OCI-LY1 (cell line): ENCODE measurements around the gene FBXW2.

Experiments used
- H2AFZ ChIP-seq: fragments of 200-600 bp; sonication (generic), shearing (Covaris generic); 2 replicates; pipeline ENCODE4 v1.6.0; 2014; ENCODE audit warnings: antibody characterized with exemption, mild to moderate bottlenecking, low read length
- H3F3A ChIP-seq: fragments of 200-600 bp; sonication (generic), shearing (Covaris generic); 2 replicates; pipeline ENCODE4 v1.6.0; 2014; ENCODE audit warnings: mild to moderate bottlenecking, antibody characterized with exemption, low read length, moderate library complexity; ENCODE audit not compliant: insufficient read depth
- H3K27ac ChIP-seq: fragments of 200-600 bp; sonication (generic); 2 replicates; pipeline ENCODE4 v1.5.1; 2014; ENCODE audit warnings: low read length, mixed run types, mild to moderate bottlenecking, low read depth; ENCODE audit not compliant: poor library complexity, severe bottlenecking
- H3K27me3 ChIP-seq: fragments of 200-600 bp; sonication (generic); 2 replicates; pipeline ENCODE4 v1.6.0; 2014; ENCODE audit warnings: antibody characterized with exemption, mild to moderate bottlenecking, low read length, moderate library complexity; ENCODE audit not compliant: insufficient read depth
- H3K36me3 ChIP-seq: fragments of 200-600 bp; sonication (generic); 2 replicates; pipeline ENCODE4 v1.6.1; 2014; ENCODE audit warnings: mild to moderate bottlenecking, antibody characterized with exemption, low read length, moderate library complexity, mixed read lengths; ENCODE audit not compliant: insufficient read depth
- H3K4me1 ChIP-seq: fragments of 200-600 bp; sonication (generic); 2 replicates; pipeline ENCODE4 v1.5.1; 2014; ENCODE audit warnings: mild to moderate bottlenecking, low read length, moderate library complexity; ENCODE audit not compliant: insufficient read depth, severe bottlenecking
- H3K4me2 ChIP-seq: fragments of 200-600 bp; sonication (generic), shearing (Covaris generic); 2 replicates; pipeline ENCODE4 v1.6.1; 2014; ENCODE audit warnings: low read length
- H3K4me3 ChIP-seq: fragments of 200-600 bp; sonication (generic); 2 replicates; pipeline ENCODE4 v1.5.1; 2014; ENCODE audit warnings: low read length, low read depth, mild to moderate bottlenecking, mixed read lengths; ENCODE audit not compliant: poor library complexity, severe bottlenecking
- H3K79me2 ChIP-seq: fragments of 200-600 bp; shearing (Covaris generic); 2 replicates; pipeline ENCODE4 v1.6.1; 2016; ENCODE audit warnings: mixed run types, low read length, mixed read lengths; ENCODE audit not compliant: insufficient read depth
- H3K9ac ChIP-seq: fragments of 200-600 bp; sonication (generic), shearing (Covaris generic); 2 replicates; pipeline ENCODE4 v1.6.1; 2014; ENCODE audit warnings: mild to moderate bottlenecking, low read length, mixed read lengths
- H3K9me2 ChIP-seq: fragments of 200-600 bp; sonication (generic), shearing (Covaris generic); 2 replicates; pipeline ENCODE4 v1.6.1; 2014; ENCODE audit warnings: low read depth, mild to moderate bottlenecking, low read length, mixed read lengths
- H3K9me3 ChIP-seq: fragments of 200-600 bp; shearing (Covaris generic); 2 replicates; pipeline ENCODE4 v1.6.1; 2014; ENCODE audit warnings: low read length, mixed read lengths
- H4K20me1 ChIP-seq: fragments of 200-600 bp; sonication (generic), shearing (Covaris generic); 2 replicates; pipeline ENCODE4 v1.6.0; 2016; ENCODE audit warnings: mild to moderate bottlenecking, low read length; ENCODE audit not compliant: insufficient read depth
- EZH2 ChIP-seq: fragments of 200-600 bp; sonication (generic), shearing (Covaris generic); IDR thresholded peaks from 2 replicates; pipeline ENCODE4 v1.8.0; 2017; ENCODE audit warnings: borderline replicate concordance, mixed run types, mild to moderate bottlenecking, antibody characterized with exemption, low read length, moderate library complexity, mixed read lengths
- TF ChIP-seq, protein P1 (sequence below): fragments of 200-600 bp; sonication (generic), shearing (Covaris generic); IDR thresholded peaks from 2 replicates; pipeline ENCODE4 v1.5.1; 2017; ENCODE audit warnings: mild to moderate bottlenecking, antibody characterized with exemption, low read length, moderate library complexity, mixed read lengths

FBXW2 gene

DNA sequence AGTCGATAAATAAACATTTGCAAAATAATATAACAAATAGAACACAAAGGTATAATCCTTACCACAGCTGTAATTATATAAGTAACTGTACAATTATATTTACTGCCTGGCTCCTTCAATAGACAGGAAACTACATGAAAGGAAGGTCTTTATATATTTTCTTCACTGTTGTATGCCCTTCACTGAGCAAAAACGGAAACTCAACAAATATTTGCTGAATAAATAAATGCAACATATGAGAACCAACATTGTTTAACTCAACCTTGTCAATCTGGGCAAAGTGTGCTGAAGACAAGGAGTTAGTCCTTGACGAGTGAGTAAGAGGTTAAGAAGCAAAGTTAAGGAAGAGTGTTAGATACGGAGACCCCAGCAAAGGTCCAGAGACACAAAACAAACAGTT, 26.9 kb upstream of the FBXW2 start:
- no peaks in the 10 kb centered on the region for H3F3A ChIP-seq
- peaks cover 82% of the 10 kb centered on the region for H3K36me3 ChIP-seq
- no peak overlapping the region for H2AFZ ChIP-seq
- no peak overlapping the region for H3K4me2 ChIP-seq
- no peak overlapping the region for H3K9ac ChIP-seq
- no peaks in the 10 kb centered on the region for H4K20me1 ChIP-seq
- TF ChIP-seq EZH2, result no peak
- TF ChIP-seq, protein P1, sequence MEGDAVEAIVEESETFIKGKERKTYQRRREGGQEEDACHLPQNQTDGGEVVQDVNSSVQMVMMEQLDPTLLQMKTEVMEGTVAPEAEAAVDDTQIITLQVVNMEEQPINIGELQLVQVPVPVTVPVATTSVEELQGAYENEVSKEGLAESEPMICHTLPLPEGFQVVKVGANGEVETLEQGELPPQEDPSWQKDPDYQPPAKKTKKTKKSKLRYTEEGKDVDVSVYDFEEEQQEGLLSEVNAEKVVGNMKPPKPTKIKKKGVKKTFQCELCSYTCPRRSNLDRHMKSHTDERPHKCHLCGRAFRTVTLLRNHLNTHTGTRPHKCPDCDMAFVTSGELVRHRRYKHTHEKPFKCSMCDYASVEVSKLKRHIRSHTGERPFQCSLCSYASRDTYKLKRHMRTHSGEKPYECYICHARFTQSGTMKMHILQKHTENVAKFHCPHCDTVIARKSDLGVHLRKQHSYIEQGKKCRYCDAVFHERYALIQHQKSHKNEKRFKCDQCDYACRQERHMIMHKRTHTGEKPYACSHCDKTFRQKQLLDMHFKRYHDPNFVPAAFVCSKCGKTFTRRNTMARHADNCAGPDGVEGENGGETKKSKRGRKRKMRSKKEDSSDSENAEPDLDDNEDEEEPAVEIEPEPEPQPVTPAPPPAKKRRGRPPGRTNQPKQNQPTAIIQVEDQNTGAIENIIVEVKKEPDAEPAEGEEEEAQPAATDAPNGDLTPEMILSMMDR, result no peak
- no peaks in the 10 kb centered on the region for H3K9me3 ChIP-seq
- no peaks in the 10 kb centered on the region for H3K4me1 ChIP-seq
- no peaks in the 10 kb centered on the region for H3K9me2 ChIP-seq
- no peaks in the 10 kb centered on the region for H3K27me3 ChIP-seq
- H3K79me2 ChIP-seq, result no peaks in the 10 kb centered on the region
- H3K4me3 ChIP-seq, result no peak overlapping the region
- no peak overlapping the region for H3K27ac ChIP-seq

DNA sequence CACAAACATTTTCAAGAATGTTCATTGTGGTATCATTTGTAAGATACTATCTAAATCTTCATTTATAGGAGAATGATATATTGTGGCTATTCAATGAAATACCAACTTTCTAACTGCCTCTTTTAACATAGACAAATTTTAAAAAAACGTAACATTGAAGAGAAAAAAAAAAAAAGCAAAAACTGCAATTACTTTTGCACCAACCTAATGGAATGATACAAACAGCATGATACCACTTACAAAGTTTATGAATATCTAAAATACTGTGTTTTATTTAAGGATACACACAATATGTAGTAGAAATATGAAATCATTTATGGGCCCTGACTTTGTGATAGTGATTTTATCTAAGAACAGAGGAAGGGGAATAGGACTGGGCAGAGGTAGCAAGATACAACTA, 25.4 kb upstream of the FBXW2 start:
- H3K4me2 ChIP-seq, result no peak overlapping the region
- no peaks in the 10 kb centered on the region for H4K20me1 ChIP-seq
- H3K9me3 ChIP-seq, result no peaks in the 10 kb centered on the region
- H3K9ac ChIP-seq, result no peak overlapping the region
- H3K4me3 ChIP-seq, result no peak overlapping the region
- no peaks in the 10 kb centered on the region for H3K79me2 ChIP-seq
- H3K27ac ChIP-seq, result no peak overlapping the region
- peaks cover 67% of the 10 kb centered on the region for H3K36me3 ChIP-seq
- H3K9me2 ChIP-seq, result no peaks in the 10 kb centered on the region
- TF ChIP-seq EZH2, result no peak
- H3K27me3 ChIP-seq, result no peaks in the 10 kb centered on the region
- H3K4me1 ChIP-seq, result peaks cover 8% of the 10 kb centered on the region
- H2AFZ ChIP-seq, result no peak overlapping the region
- H3F3A ChIP-seq, result no peaks in the 10 kb centered on the region

DNA sequence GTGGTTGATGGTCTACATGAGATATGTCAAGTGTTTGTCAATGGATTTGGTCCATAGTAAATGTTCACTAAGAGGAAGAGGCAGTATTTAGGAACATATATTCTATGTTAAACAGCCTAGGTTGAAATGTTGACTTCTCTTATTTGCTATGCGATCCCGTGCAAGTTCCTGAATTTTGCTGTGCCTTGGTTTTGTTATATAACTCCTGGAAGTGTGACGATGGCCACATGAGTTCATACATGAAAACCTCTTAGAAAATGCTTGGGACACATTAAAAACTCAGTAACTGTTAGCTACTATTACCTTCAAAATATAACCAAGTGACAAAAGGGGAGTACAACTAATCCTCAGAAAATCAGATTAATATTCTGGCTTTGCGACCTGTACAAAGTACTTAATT, 21.9 kb upstream of the FBXW2 start:
- TF ChIP-seq EZH2, result no peak
- TF ChIP-seq, protein P1, result no peak
- Histone ChIP-seq H3K9ac (no peak overlapping the region), H3K27ac (no peak overlapping the region), H3K4me1 (peaks cover 13% of the 10 kb centered on the region), H2AFZ (no peak overlapping the region), H3K27me3 (no peaks in the 10 kb centered on the region), H3K4me3 (no peak overlapping the region), H3K36me3 (peaks cover 43% of the 10 kb centered on the region), H3F3A (no peaks in the 10 kb centered on the region), H3K9me3 (no peaks in the 10 kb centered on the region), H3K9me2 (no peaks in the 10 kb centered on the region), H4K20me1 (no peaks in the 10 kb centered on the region), H3K79me2 (no peaks in the 10 kb centered on the region), H3K4me2 (no peak overlapping the region)

DNA sequence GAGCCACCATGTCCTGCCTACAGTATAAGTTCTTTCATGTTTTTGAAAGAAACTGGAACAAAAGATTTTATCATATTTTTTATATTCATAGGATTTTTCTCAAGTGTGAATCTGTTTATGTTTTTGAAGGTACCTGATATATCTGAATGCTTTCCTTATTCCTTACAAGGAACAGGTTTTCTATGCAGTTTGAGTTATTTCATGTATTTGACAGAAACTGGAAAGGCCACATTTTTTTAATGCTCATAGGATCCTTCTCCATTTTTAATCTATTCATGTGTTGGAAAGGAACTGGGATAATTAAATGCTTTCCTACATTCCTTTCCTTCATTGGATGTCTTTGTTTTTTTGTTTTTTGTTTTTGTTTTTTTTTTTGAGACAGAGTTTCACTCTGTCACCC, 15.7 kb upstream of the FBXW2 start:
- Histone ChIP-seq H3K27me3 (no peaks in the 10 kb centered on the region), H4K20me1 (no peaks in the 10 kb centered on the region), H3K36me3 (no peaks in the 10 kb centered on the region), H3K9me2 (no peaks in the 10 kb centered on the region), H2AFZ (no peak overlapping the region), H3K79me2 (no peaks in the 10 kb centered on the region), H3K4me1 (peaks cover 8% of the 10 kb centered on the region), H3K4me2 (no peak overlapping the region), H3F3A (no peaks in the 10 kb centered on the region), H3K9ac (no peak overlapping the region), H3K4me3 (no peak overlapping the region), H3K27ac (no peak overlapping the region), H3K9me3 (peaks cover 19% of the 10 kb centered on the region)
- TF ChIP-seq, protein P1, result no peak
- no peak for TF ChIP-seq EZH2
